ENCODE data around the gene TWIST1.

TWIST1 gene

GRCh38 chr7:19094138-19094537 is 23.3 kb downstream of the TWIST1 start:
- no peak for DNase-seq

GRCh38 chr7:19091550-19092200 is 25.8 kb downstream of the TWIST1 start:
- DNase-seq = no peak

GRCh38 chr7:19090526-19090925 is 26.9 kb downstream of the TWIST1 start:
- DNase-seq = no peak

GRCh38 chr7:19089797-19090196 is 27.6 kb downstream of the TWIST1 start:
- no peak for DNase-seq

- DNase-seq = no peak
These were observed 28.1 kb downstream of the TWIST1 start for GRCh38 chr7:19089378-19089777.

- DNase-seq = no peak
These were observed 37.3 kb downstream of the TWIST1 start for GRCh38 chr7:19080093-19080492.

GRCh38 chr7:19079066-19079465 is 38.4 kb downstream of the TWIST1 start:
- DNase-seq = no peak

- no peak for DNase-seq
These were observed 47.6 kb downstream of the TWIST1 start for GRCh38 chr7:19069842-19070241.

- no peak for DNase-seq
These were observed 51.3 kb downstream of the TWIST1 start for GRCh38 chr7:19066170-19066569.
